ENCODE results near the gene MESP2. TPM values are rescaled to one million over a fixed set of nuclear protein-coding genes. Genes with fewer than 3 reads are reported as not detected.

MESP2 gene
- total and polyA plus RNA-seq, 2 donors (not counting 1 experiment from before 2014, with no cell fraction given), result 0.99 TPM; not detected in 1

GRCh38 chr15:89790206-89790605 lies 14.1 kb downstream of the MESP2 start:
- no peak overlapping the region for H3K9ac ChIP-seq (ENCODE audit: insufficient read depth, low read length)
- no peaks in the 10 kb centered on the region for H3K79me2 ChIP-seq (ENCODE audit: control insufficient read depth, insufficient read depth, low read length)
- no peak overlapping the region for H3K27ac ChIP-seq (ENCODE audit: insufficient read depth, low read length)
- H3K9me3 ChIP-seq (ENCODE audit: control insufficient read depth, insufficient read depth, low read depth, low read length), result no peaks in the 10 kb centered on the region
- DNase-seq (ENCODE audit: low read depth in 2 of 2), result no peak
- H3K27me3 ChIP-seq (ENCODE audit: control insufficient read depth, insufficient read depth, low read length), result no peaks in the 10 kb centered on the region
- H3K4me1 ChIP-seq (ENCODE audit: control insufficient read depth, extremely low read depth, insufficient read depth, low read length), result no peaks in the 10 kb centered on the region
- TF ChIP-seq, protein P1, sequence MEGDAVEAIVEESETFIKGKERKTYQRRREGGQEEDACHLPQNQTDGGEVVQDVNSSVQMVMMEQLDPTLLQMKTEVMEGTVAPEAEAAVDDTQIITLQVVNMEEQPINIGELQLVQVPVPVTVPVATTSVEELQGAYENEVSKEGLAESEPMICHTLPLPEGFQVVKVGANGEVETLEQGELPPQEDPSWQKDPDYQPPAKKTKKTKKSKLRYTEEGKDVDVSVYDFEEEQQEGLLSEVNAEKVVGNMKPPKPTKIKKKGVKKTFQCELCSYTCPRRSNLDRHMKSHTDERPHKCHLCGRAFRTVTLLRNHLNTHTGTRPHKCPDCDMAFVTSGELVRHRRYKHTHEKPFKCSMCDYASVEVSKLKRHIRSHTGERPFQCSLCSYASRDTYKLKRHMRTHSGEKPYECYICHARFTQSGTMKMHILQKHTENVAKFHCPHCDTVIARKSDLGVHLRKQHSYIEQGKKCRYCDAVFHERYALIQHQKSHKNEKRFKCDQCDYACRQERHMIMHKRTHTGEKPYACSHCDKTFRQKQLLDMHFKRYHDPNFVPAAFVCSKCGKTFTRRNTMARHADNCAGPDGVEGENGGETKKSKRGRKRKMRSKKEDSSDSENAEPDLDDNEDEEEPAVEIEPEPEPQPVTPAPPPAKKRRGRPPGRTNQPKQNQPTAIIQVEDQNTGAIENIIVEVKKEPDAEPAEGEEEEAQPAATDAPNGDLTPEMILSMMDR (conservative IDR thresholded peaks at IDR 0.05 in 1 of 2, IDR thresholded peaks at IDR 0.05 in 1 of 2; ENCODE audit: low read depth in 1 of 2, low read length in 2 of 2), result no peak
- TF ChIP-seq EZH2 (IDR thresholded peaks at IDR 0.05; ENCODE audit: low read length, missing control alignments), result no peak
- H2AFZ ChIP-seq (ENCODE audit: low read length), result no peak overlapping the region
- H3K4me3 ChIP-seq (replicated peaks in 1 of 4; ENCODE audit: control extremely low read depth in 1 of 4, insufficient read depth in 1 of 4, low read depth in 3 of 4, low read length in 4 of 4), result no peak overlapping the region
- H3K36me3 ChIP-seq (ENCODE audit: control insufficient read depth, insufficient read depth, low read length), result peaks cover 27% of the 10 kb centered on the region
- no peaks in the 10 kb centered on the region for H4K20me1 ChIP-seq (ENCODE audit: control insufficient read depth, extremely low read depth, insufficient read depth, low read length)
- no peak overlapping the region for H3K4me2 ChIP-seq (ENCODE audit: extremely low read depth, insufficient read depth, low read length)

- H3K27ac ChIP-seq (ENCODE audit: insufficient read depth, low read length), result no peak overlapping the region
- no peak overlapping the region for H3K9ac ChIP-seq (ENCODE audit: insufficient read depth, low read length)
- no peaks in the 10 kb centered on the region for H4K20me1 ChIP-seq (ENCODE audit: control insufficient read depth, extremely low read depth, insufficient read depth, low read length)
- no peaks in the 10 kb centered on the region for H3K27me3 ChIP-seq (ENCODE audit: control insufficient read depth, insufficient read depth, low read length)
- no peak overlapping the region for H3K4me3 ChIP-seq (replicated peaks in 1 of 4; ENCODE audit: control extremely low read depth in 1 of 4, insufficient read depth in 1 of 4, low read depth in 3 of 4, low read length in 4 of 4)
- no peaks in the 10 kb centered on the region for H3K79me2 ChIP-seq (ENCODE audit: control insufficient read depth, insufficient read depth, low read length)
- H3K4me2 ChIP-seq (ENCODE audit: extremely low read depth, insufficient read depth, low read length), result no peak overlapping the region
- no peak overlapping the region for H2AFZ ChIP-seq (ENCODE audit: low read length)
- peaks cover 26% of the 10 kb centered on the region for H3K36me3 ChIP-seq (ENCODE audit: control insufficient read depth, insufficient read depth, low read length)
- no peaks in the 10 kb centered on the region for H3K9me3 ChIP-seq (ENCODE audit: control insufficient read depth, insufficient read depth, low read depth, low read length)
- TF ChIP-seq, protein P1 (conservative IDR thresholded peaks at IDR 0.05 in 1 of 2, IDR thresholded peaks at IDR 0.05 in 1 of 2; ENCODE audit: low read depth in 1 of 2, low read length in 2 of 2), result no peak
- no peak for DNase-seq (ENCODE audit: low read depth in 2 of 2)
- H3K4me1 ChIP-seq (ENCODE audit: control insufficient read depth, extremely low read depth, insufficient read depth, low read length), result no peaks in the 10 kb centered on the region
These were observed 14.5 kb downstream of the MESP2 start for GRCh38 chr15:89790661-89791060.

DNA sequence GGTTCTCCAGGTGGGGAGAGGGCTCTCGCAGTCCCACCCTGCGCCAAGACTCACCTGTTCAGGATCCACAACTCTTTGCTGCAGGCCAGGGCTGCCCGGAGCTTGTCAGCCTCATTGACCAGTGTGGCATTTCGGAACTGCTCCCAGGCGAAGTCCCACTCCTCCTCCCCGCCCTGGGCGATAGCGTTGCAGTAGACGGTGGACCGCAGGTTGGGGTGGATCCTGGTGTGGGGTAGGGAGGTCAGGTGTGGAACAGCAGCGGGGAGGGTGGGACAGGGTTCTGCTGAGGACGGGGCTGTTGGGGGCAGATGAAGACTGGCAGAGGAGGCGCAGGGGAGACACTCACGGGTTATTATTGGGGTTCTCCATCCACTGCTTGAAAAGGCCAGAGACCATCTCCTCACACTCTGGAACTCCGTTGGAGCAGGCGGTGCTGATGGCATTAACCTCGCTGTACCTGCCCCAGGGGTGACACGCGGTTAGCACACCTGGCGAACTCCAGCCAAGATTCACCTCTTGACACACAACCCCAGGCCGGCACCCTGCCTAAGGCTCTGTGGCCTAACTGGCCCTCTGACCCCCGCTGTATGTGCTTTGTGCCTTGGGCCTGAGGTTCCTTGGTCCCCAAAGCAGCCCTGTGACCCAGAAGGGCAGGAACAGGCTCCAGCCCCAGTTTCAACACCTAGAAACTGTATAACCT lies 16.1 kb downstream of the MESP2 start:
- Histone ChIP-seq H3K36me3 (ENCODE audit: control insufficient read depth, insufficient read depth, low read length) (peaks cover 31% of the 10 kb centered on the region), H3K27ac (ENCODE audit: insufficient read depth, low read length) (no peak overlapping the region), H3K9me3 (ENCODE audit: control insufficient read depth, insufficient read depth, low read depth, low read length) (no peaks in the 10 kb centered on the region), H3K4me1 (ENCODE audit: control insufficient read depth, extremely low read depth, insufficient read depth, low read length) (no peaks in the 10 kb centered on the region), H2AFZ (ENCODE audit: low read length) (no peak overlapping the region), H4K20me1 (ENCODE audit: control insufficient read depth, extremely low read depth, insufficient read depth, low read length) (no peaks in the 10 kb centered on the region), H3K27me3 (ENCODE audit: control insufficient read depth, insufficient read depth, low read length) (no peaks in the 10 kb centered on the region), H3K4me3 (replicated peaks in 1 of 4; ENCODE audit: control extremely low read depth in 1 of 4, insufficient read depth in 1 of 4, low read depth in 3 of 4, low read length in 4 of 4) (no peak overlapping the region), H3K4me2 (ENCODE audit: extremely low read depth, insufficient read depth, low read length) (no peak overlapping the region), H3K79me2 (ENCODE audit: control insufficient read depth, insufficient read depth, low read length) (no peaks in the 10 kb centered on the region), H3K9ac (ENCODE audit: insufficient read depth, low read length) (no peak overlapping the region)
- no peak for DNase-seq (ENCODE audit: low read depth in 2 of 2)
- TF ChIP-seq, protein P1 (conservative IDR thresholded peaks at IDR 0.05 in 1 of 2, IDR thresholded peaks at IDR 0.05 in 1 of 2; ENCODE audit: low read depth in 1 of 2, low read length in 2 of 2), result no peak
- no peak for TF ChIP-seq EZH2 (IDR thresholded peaks at IDR 0.05; ENCODE audit: low read length, missing control alignments)
